Sigmoid colon (tissue), 7 donors: ENCODE data around the gene NFATC1. TPM values are rescaled to one million over a fixed set of nuclear protein-coding genes. Genes with fewer than 3 reads are reported as not detected.

Experiments used
- DNase-seq: peaks from one replicate; pipeline ENCODE4 v3.0.0-alpha.2; 2019
- H3K27ac ChIP-seq, 4 donors: fragments of 200-600 bp; sonication (generic); one replicate each; pipeline ENCODE4 v1.5.1; 2016 to 2019; ENCODE audit warnings: mild to moderate bottlenecking in 1 of 4
- H3K27me3 ChIP-seq, 3 donors: fragments of 200-600 bp; sonication (generic); one replicate each; pipeline ENCODE4 v1.5.1; 2019; ENCODE audit warnings: mild to moderate bottlenecking in 1 of 3
- H3K36me3 ChIP-seq, 4 donors: fragments of 200-600 bp; sonication (generic); one replicate each; pipeline ENCODE4 v1.5.1; 2016 to 2019
- H3K4me1 ChIP-seq, 4 donors: fragments of 200-600 bp; sonication (generic); one replicate each; pipeline ENCODE4 v1.5.1; 2017 to 2019
- H3K4me3 ChIP-seq, 4 donors: fragments of 200-600 bp; sonication (generic); one replicate each; pipeline ENCODE4 v1.5.1; 2017 to 2019; ENCODE audit warnings: mild to moderate bottlenecking in 2 of 4, moderate library complexity in 1 of 4
- H3K9me3 ChIP-seq, 4 donors: fragments of 200-600 bp in 3 of 4; sonication (generic) in 3 of 4; one replicate each; pipeline versions ENCODE4 v1.5.1 to v1.6.1; 2013 to 2019
- EP300 ChIP-seq, 4 donors: sonication (generic); formaldehyde crosslinking; IDR thresholded peaks; one replicate each; pipeline ENCODE4 v1.6.1; 2017; ENCODE audit warnings: antibody characterized with exemption in 4 of 4
- POLR2A ChIP-seq, 2 donors: fragments of 450-650 bp; IDR thresholded peaks; one replicate each; pipeline ENCODE4 v1.6.1; 2016; ENCODE audit warnings: antibody characterized with exemption in 2 of 2, mild to moderate bottlenecking in 2 of 2, moderate library complexity in 2 of 2
- POLR2AphosphoS5 ChIP-seq, 4 donors: sonication (generic); formaldehyde crosslinking; IDR thresholded peaks; one replicate each; pipeline ENCODE4 v1.6.1; 2017; ENCODE audit warnings: antibody characterized with exemption in 4 of 4
- WGBS, 2 donors: extraction: QIAGEN DNeasy Blood & Tissue Kit; methylation state at CpG; one replicate each; pipeline ENCODE4 v1.1.7; 2013; 5-methylcytosine and 5-hydroxymethylcytosine counted together
- intact Hi-C: fragments of 100-400 bp; cut with DNase I; formaldehyde crosslinking; loops from one replicate; pipeline ENCODE4 v1.15.1; 2023
- polyA plus RNA-seq, 3 donors: library from polyadenylated mRNA; stranded (reverse); fragments of 200-250 nt; gene quantifications; one replicate each; pipeline ENCODE4 v1.2.3, GENCODE V29; 2013
- total RNA-seq, 4 donors: library from RNA; depleted of rRNA; stranded (reverse); fragments of >200 nt; gene quantifications; one replicate each; pipeline ENCODE4 v1.1.0, GENCODE V29; 2016
- TF ChIP-seq, protein P1 (sequence below), 4 experiments: fragments of 450-650 bp in 3 of 4; fragments of 200-600 bp in 1 of 4; IDR thresholded peaks; one replicate each; pipeline ENCODE4 v1.5.1; 2016 to 2019; ENCODE audit warnings: antibody characterized with exemption in 4 of 4, mild to moderate bottlenecking in 3 of 4, moderate library complexity in 2 of 4
- donor health status: healthy with polysubstance abuse.
- donor health status: Bipolar disorder and iron deficiency.
- donor health status: healthy.

Gene NFATC1
- total and polyA plus RNA-seq, 7 donors = 1.6 to 13.8 (median 10.7) TPM

- Histone ChIP-seq H3K4me3 (no peak overlapping the region), H3K27ac (no peak overlapping the region), H3K36me3 (peaks cover 0 to 9% (median 4%) of the 10 kb centered on the region in 4 donors), H3K9me3 (no peaks in the 10 kb centered on the region), H3K27me3 (peaks cover 0 to 17% (median 0%) of the 10 kb centered on the region in 3 donors), H3K4me1 (peaks cover 0 to 11% (median 6%) of the 10 kb centered on the region in 4 donors)
- intact Hi-C loops = loop anchor here (2.0 kb wide), 1 partner anchor 111 kb away; no protein-coding TSS in a partner anchor
- DNase-seq = peak; percentile 51
- WGBS, 2 donors = 48 to 53% methylated on average over 17 to 18 of the region's 18 CpGs
- no peak for TF ChIP-seq EP300 (IDR thresholded peaks at IDR 0.05)
- no peak for TF ChIP-seq POLR2A (IDR thresholded peaks at IDR 0.05)
- TF ChIP-seq, protein P1, sequence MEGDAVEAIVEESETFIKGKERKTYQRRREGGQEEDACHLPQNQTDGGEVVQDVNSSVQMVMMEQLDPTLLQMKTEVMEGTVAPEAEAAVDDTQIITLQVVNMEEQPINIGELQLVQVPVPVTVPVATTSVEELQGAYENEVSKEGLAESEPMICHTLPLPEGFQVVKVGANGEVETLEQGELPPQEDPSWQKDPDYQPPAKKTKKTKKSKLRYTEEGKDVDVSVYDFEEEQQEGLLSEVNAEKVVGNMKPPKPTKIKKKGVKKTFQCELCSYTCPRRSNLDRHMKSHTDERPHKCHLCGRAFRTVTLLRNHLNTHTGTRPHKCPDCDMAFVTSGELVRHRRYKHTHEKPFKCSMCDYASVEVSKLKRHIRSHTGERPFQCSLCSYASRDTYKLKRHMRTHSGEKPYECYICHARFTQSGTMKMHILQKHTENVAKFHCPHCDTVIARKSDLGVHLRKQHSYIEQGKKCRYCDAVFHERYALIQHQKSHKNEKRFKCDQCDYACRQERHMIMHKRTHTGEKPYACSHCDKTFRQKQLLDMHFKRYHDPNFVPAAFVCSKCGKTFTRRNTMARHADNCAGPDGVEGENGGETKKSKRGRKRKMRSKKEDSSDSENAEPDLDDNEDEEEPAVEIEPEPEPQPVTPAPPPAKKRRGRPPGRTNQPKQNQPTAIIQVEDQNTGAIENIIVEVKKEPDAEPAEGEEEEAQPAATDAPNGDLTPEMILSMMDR (IDR thresholded peaks at IDR 0.05) = no peak
- TF ChIP-seq POLR2AphosphoS5 (IDR thresholded peaks at IDR 0.05) = no peak
These were observed 136.2 kb downstream of the NFATC1 start for GRCh38 chr18:79531926-79532312.

DNA sequence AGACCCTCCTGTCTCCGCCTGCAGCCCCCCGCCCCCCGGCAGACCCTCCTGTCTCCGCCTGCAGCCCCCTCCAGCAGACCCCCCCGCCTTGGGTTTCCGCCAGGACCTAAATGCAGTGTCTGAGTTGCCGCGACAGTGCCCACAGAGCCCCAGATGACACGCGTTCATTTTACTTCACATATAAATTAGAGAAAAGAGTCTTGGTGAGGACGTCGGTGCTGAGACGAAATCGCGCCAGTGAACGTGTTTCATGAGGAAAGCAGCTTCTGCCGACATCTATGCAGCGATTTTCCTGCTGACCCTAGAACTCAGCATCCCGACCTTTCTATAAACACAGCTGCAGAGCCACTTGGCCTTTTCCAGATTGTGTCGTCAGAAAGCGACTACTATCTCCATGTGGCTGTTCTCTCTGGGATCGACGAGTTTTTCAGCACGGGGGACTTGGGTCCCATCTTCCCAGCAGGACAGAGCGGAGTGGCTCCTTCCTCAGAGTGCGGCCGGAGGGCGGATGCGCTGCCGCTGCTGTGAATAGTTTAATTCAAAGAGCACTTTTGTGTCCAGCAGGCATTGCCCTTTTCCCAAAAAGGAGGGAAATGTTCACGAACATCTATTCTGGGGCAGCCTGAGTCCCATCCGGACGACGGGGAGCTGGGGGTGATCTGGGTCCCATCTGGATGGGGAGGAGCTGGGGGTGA, 136.7 kb downstream of the NFATC1 start:
- Histone ChIP-seq H3K27ac (no peak overlapping the region), H3K4me3 (no peak overlapping the region), H3K9me3 (no peaks in the 10 kb centered on the region), H3K27me3 (peaks cover 0 to 17% (median 0%) of the 10 kb centered on the region in 3 donors), H3K36me3 (peaks cover 0 to 9% (median 4%) of the 10 kb centered on the region in 4 donors), H3K4me1 (peaks cover 0 to 11% (median 5%) of the 10 kb centered on the region in 4 donors)
- DNase-seq = peak; percentile 61
- intact Hi-C loops = no loop called here
- TF ChIP-seq POLR2A (IDR thresholded peaks at IDR 0.05) (no peak), POLR2AphosphoS5 (IDR thresholded peaks at IDR 0.05) (no peak), EP300 (IDR thresholded peaks at IDR 0.05) (no peak)
- TF ChIP-seq, protein P1 (IDR thresholded peaks at IDR 0.05) = no peak
- WGBS, 2 donors = 45 to 53% methylated on average over 34 of the region's 34 CpGs

- intact Hi-C loops = no loop called here
These were observed 137.4 kb downstream of the NFATC1 start for GRCh38 chr18:79533146-79533545.

DNA sequence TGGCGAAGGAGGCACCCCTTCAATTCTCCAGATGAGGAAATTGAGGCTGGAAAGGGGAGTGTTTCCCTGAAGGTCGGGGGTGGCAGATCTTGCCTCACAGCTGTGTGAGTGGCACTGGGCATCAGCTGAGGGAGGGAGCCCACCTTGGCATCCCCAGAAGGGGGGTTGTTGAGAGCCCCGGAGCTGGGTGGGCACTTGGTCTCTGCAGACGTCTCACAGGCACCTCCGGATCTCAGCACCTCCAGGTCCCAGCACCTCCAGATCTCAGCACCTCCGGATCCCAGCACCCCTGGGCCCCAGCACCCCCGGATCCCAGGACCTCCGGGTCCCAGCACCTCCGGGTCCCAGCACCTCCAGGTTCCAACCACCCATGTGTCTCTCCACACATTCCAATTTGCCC, 137.9 kb downstream of the NFATC1 start:
- Histone ChIP-seq H3K27ac (no peak overlapping the region), H3K27me3 (peaks cover 0 to 17% (median 0%) of the 10 kb centered on the region in 3 donors), H3K36me3 (no peaks in the 10 kb centered on the region), H3K9me3 (peaks cover 0 to 3% (median 0%) of the 10 kb centered on the region in 4 donors), H3K4me3 (no peak overlapping the region), H3K4me1 (peaks cover 0 to 11% (median 5%) of the 10 kb centered on the region in 4 donors)
- WGBS, 2 donors = 83 to 93% methylated on average over 9 of the region's 9 CpGs
- DNase-seq = peak; percentile 58
- intact Hi-C loops = no loop called here
- TF ChIP-seq POLR2A (IDR thresholded peaks at IDR 0.05) (no peak), EP300 (IDR thresholded peaks at IDR 0.05) (no peak), POLR2AphosphoS5 (IDR thresholded peaks at IDR 0.05) (no peak)
- TF ChIP-seq, protein P1 (IDR thresholded peaks at IDR 0.05) = no peak

More at GRCh38 chr18:79533146-79533545, 137.4 kb downstream of the NFATC1 start:
- TF ChIP-seq POLR2AphosphoS5 (IDR thresholded peaks at IDR 0.05) (no peak), POLR2A (IDR thresholded peaks at IDR 0.05) (no peak), EP300 (IDR thresholded peaks at IDR 0.05) (no peak)
- TF ChIP-seq, protein P1 (IDR thresholded peaks at IDR 0.05) = no peak
- Histone ChIP-seq H3K36me3 (peaks cover 0 to 2% (median under 1%) of the 10 kb centered on the region in 4 donors), H3K27ac (no peak overlapping the region), H3K9me3 (peaks cover 0 to 3% (median 0%) of the 10 kb centered on the region in 4 donors), H3K4me1 (peaks cover 0 to 11% (median 5%) of the 10 kb centered on the region in 4 donors), H3K27me3 (peaks cover 0 to 17% (median 0%) of the 10 kb centered on the region in 3 donors), H3K4me3 (no peak overlapping the region)
- DNase-seq = peak; percentile 57
- WGBS, 2 donors = 83 to 93% methylated on average over 13 of the region's 13 CpGs
